GM18499 (cell line): ENCODE measurements around the gene TAPT1.

ENCODE experiments used
- ATAC-seq: cut with Tn5 transposase; IDR thresholded peaks from one replicate; pipeline ENCODE4 v1.9.1; 2021; ENCODE audit warnings: moderate number of reproducible peaks; ENCODE audit not compliant: insufficient read depth, unreplicated experiment

Gene TAPT1

GRCh38 chr4:16250661-16251365 is 24.5 kb upstream of the TAPT1 start:
- no peak for ATAC-seq

GRCh38 chr4:16248605-16249004 is 22.3 kb upstream of the TAPT1 start:
- ATAC-seq = no peak

- no peak for ATAC-seq
Observed at GRCh38 chr4:16245241-16245640, 19.0 kb upstream of the TAPT1 start.

GRCh38 chr4:16243285-16243684 is 17.0 kb upstream of the TAPT1 start:
- ATAC-seq = no peak

- ATAC-seq = no peak
Observed at GRCh38 chr4:16240300-16240699, 14.0 kb upstream of the TAPT1 start.

- no peak for ATAC-seq
Observed at GRCh38 chr4:16239086-16239485, 12.8 kb upstream of the TAPT1 start.

GRCh38 chr4:16238327-16238726 is 12.1 kb upstream of the TAPT1 start:
- no peak for ATAC-seq

- ATAC-seq = no peak
Observed at GRCh38 chr4:16237715-16238114, 11.4 kb upstream of the TAPT1 start.

GRCh38 chr4:16236402-16237023 is 10.2 kb upstream of the TAPT1 start:
- ATAC-seq = no peak

- no peak for ATAC-seq
Observed at GRCh38 chr4:16235209-16235608, 8.9 kb upstream of the TAPT1 start.

GRCh38 chr4:16233569-16234177 is 7.4 kb upstream of the TAPT1 start:
- no peak for ATAC-seq

GRCh38 chr4:16231570-16232245 is 5.4 kb upstream of the TAPT1 start:
- ATAC-seq = no peak

GRCh38 chr4:16230308-16230707 is 4.0 kb upstream of the TAPT1 start:
- ATAC-seq = no peak

GRCh38 chr4:16229604-16230003 is 3.3 kb upstream of the TAPT1 start:
- no peak for ATAC-seq

- no peak for ATAC-seq
Observed at GRCh38 chr4:16227462-16227868, 1.2 kb upstream of the TAPT1 start.

GRCh38 chr4:16226816-16227461 is 668 bp upstream of the TAPT1 start:
- peak; percentile 31 for ATAC-seq

- ATAC-seq = no peak
Observed at GRCh38 chr4:16225167-16225862, 956 bp downstream of the TAPT1 start.

GRCh38 chr4:16224264-16225166 is 1.8 kb downstream of the TAPT1 start:
- ATAC-seq = no peak

- no peak for ATAC-seq
Observed at GRCh38 chr4:16222957-16223527, 3.2 kb downstream of the TAPT1 start.
